ENCODE results near the gene SLC23A2.

- TF ChIP-seq CTCF (IDR thresholded peaks at IDR 0.05; ENCODE audit: low read depth, low read length) (no peak), POLR2A (IDR thresholded peaks at IDR 0.05; ENCODE audit: extremely low read depth, insufficient read length) (no peak)
Measured at GRCh38 chr20:5000263-5001173, 792 bp downstream of the SLC23A2 start.

Measured in NB4 (cell line).